Endothelial cell of umbilical vein (primary cell): ENCODE data around the gene RNF113B. TPM values are rescaled to one million over a fixed set of nuclear protein-coding genes. Genes with fewer than 3 reads are reported as not detected.

Experiments used
- BruUV-seq: library from RNA; stranded (reverse); fragments of 400-500 nt; replicated peaks from 2 replicates; lab custom pipeline; 2021; lab: Mats Ljungman, UMichigan
- CTCF ChIA-PET: fragments of 300-600, 350-600 bp; sonication (Branson Sonifier 250); formaldehyde crosslinking; loops from one replicate; lab custom pipeline; 2021; ENCODE audit warnings: antibody characterized with exemption, inconsistent platforms; lab: Charles Lee
- POLR2A ChIA-PET: fragments of 300-600, 350-600 bp; sonication (Branson Sonifier 250); formaldehyde crosslinking; loops from one replicate; lab custom pipeline; 2021; ENCODE audit warnings: antibody characterized with exemption, inconsistent platforms; lab: Charles Lee
- DNase-seq: peaks from one replicate; pipeline ENCODE4 v3.0.0-alpha.2; 2011; ENCODE audit warnings: low read depth, low spot score
- FAIRE-seq: peaks from 2 replicates; lab custom pipeline; 2011; peaks lifted over from hg19 to GRCh38; lab: Jason Lieb, UNC
- H2AFZ ChIP-seq: 2 replicates; pipeline ENCODE4 v1.6.0; 2012; ENCODE audit warnings: low read depth, low read length, control low read depth, inconsistent platforms
- H3K27ac ChIP-seq: 2 replicates; pipeline ENCODE4 v1.5.1; 2011; ENCODE audit warnings: low read depth, mild to moderate bottlenecking, control low read depth, low read length, moderate library complexity; ENCODE audit not compliant: insufficient read depth
- H3K27me3 ChIP-seq, 2 experiments: 2 replicates each; pipeline versions ENCODE4 v1.6.0 to v1.6.1; 2011; ENCODE audit warnings: low read length in 2 of 2, mixed read lengths in 1 of 2; ENCODE audit not compliant: control insufficient read depth in 2 of 2, insufficient read depth in 2 of 2
- H3K36me3 ChIP-seq, 2 experiments: 2 replicates in 1 of 2; 3 replicates in 1 of 2; pipeline ENCODE4 v1.5.1; 2011; ENCODE audit warnings: low read length in 2 of 2, mild to moderate bottlenecking in 1 of 2, moderate library complexity in 1 of 2; ENCODE audit not compliant: control insufficient read depth in 2 of 2, insufficient read depth in 2 of 2; ENCODE audit errors: extremely low read depth in 1 of 2
- H3K4me1 ChIP-seq: 3 replicates; pipeline ENCODE4 v1.5.1; 2011; ENCODE audit warnings: mild to moderate bottlenecking, low read length; ENCODE audit not compliant: control insufficient read depth, insufficient read depth; ENCODE audit errors: extremely low read depth
- H3K4me2 ChIP-seq: 2 replicates; pipeline ENCODE4 v1.6.1; 2011; ENCODE audit warnings: low read length, control low read depth, mixed read lengths; ENCODE audit not compliant: insufficient read depth
- H3K4me3 ChIP-seq, 3 experiments: fragments of 200-600 bp in 1 of 3; sonication (generic), shearing (Covaris generic) in 1 of 3; replicated peaks in 1 of 3; 2 replicates each; pipeline ENCODE4 v1.5.1; 2011 to 2016; ENCODE audit warnings: control low read depth in 3 of 3, low read length in 3 of 3, mild to moderate bottlenecking in 2 of 3, inconsistent platforms in 1 of 3, low read depth in 1 of 3, moderate library complexity in 1 of 3; ENCODE audit not compliant: insufficient read depth in 1 of 3
- H3K79me2 ChIP-seq: 2 replicates; pipeline ENCODE4 v1.6.0; 2012; ENCODE audit warnings: low read length, inconsistent platforms; ENCODE audit not compliant: control insufficient read depth, insufficient read depth
- H3K9ac ChIP-seq: replicated peaks from 2 replicates; pipeline ENCODE3; 2011; ENCODE audit warnings: low read length, control low read depth; ENCODE audit not compliant: insufficient read depth; ENCODE audit errors: extremely low read depth
- H3K9me1 ChIP-seq: replicated peaks from 3 replicates; pipeline ENCODE4 v1.6.0; 2011; ENCODE audit warnings: mild to moderate bottlenecking, low read length; ENCODE audit not compliant: control insufficient read depth, insufficient read depth; ENCODE audit errors: extremely low read depth
- H3K9me3 ChIP-seq: replicated peaks from 2 replicates; pipeline ENCODE4 v1.5.1; 2012; ENCODE audit warnings: low read length, inconsistent platforms; ENCODE audit not compliant: control insufficient read depth, insufficient read depth
- H4K20me1 ChIP-seq: replicated peaks from 2 replicates; pipeline ENCODE3; 2011; ENCODE audit warnings: mild to moderate bottlenecking, low read length; ENCODE audit not compliant: control insufficient read depth, insufficient read depth; ENCODE audit errors: extremely low read depth
- CTCF ChIP-seq, 2 donors: IDR thresholded peaks; 1 replicate in 1 of 2; 2 replicates in 1 of 2; pipeline ENCODE4 v1.5.1; 2011; ENCODE audit warnings: low read length in 2 of 2, mild to moderate bottlenecking in 2 of 2, moderate library complexity in 2 of 2, control low read depth in 1 of 2, inconsistent platforms in 1 of 2, low read depth in 1 of 2; ENCODE audit not compliant: insufficient read depth in 1 of 2; ENCODE audit errors: extremely low read depth in 1 of 2
- EZH2 ChIP-seq: IDR thresholded peaks from 2 replicates; pipeline ENCODE4 v1.6.1; 2012; ENCODE audit warnings: borderline replicate concordance, low read depth, mild to moderate bottlenecking, moderate library complexity, low read length, inconsistent platforms; ENCODE audit not compliant: severe bottlenecking
- FOS ChIP-seq: IDR thresholded peaks from 2 replicates; pipeline ENCODE4 v1.6.1; 2011; ENCODE audit warnings: mild to moderate bottlenecking, low read length, moderate library complexity, borderline replicate concordance; ENCODE audit not compliant: insufficient read depth
- GATA2 ChIP-seq: IDR thresholded peaks from 2 replicates; pipeline ENCODE4 v1.7.0; 2011; ENCODE audit warnings: low read depth, mild to moderate bottlenecking, moderate library complexity, mixed read lengths, low read length; ENCODE audit not compliant: insufficient read length, insufficient read depth
- JUN ChIP-seq: IDR thresholded peaks from 2 replicates; pipeline ENCODE4 v1.6.1; 2011; ENCODE audit warnings: borderline replicate concordance, low read depth; ENCODE audit not compliant: insufficient read length, insufficient read depth
- MAX ChIP-seq: IDR thresholded peaks from 2 replicates; pipeline ENCODE4 v1.6.1; 2011; ENCODE audit not compliant: insufficient read depth, insufficient read length
- MYC ChIP-seq: IDR thresholded peaks from one replicate; pipeline ENCODE4 v1.6.1; 2011; ENCODE audit warnings: mild to moderate bottlenecking, low read depth, low read length
- POLR2A ChIP-seq: IDR thresholded peaks from 2 replicates; pipeline ENCODE4 v1.6.1; 2012; ENCODE audit warnings: low read depth, mild to moderate bottlenecking, control low read depth, low read length
- POLR2AphosphoS5 ChIP-seq: IDR thresholded peaks from 2 replicates; pipeline ENCODE4 v1.6.1; 2012; ENCODE audit warnings: low read depth, mild to moderate bottlenecking, control low read depth, low read length, moderate library complexity; ENCODE audit not compliant: insufficient read depth
- dilution Hi-C: fragments of 300-500 bp; cut with MboI; formaldehyde crosslinking; loops from one replicate; pipeline ENCODE4 v1.15.0; 2019; ENCODE audit warnings: low sequenced_read_pairs; ENCODE audit not compliant: extremely low pct_ligation_motif_present
- intact Hi-C: fragments of 100-400 bp; cut with micrococcal nuclease; formaldehyde crosslinking; loops from one replicate; pipeline ENCODE4 v1.10.0; 2022
- polyA plus RNA-seq, 4 experiments: library from polyadenylated mRNA; depleted of rRNA in 3 of 4; stranded (reverse) in 3 of 4; unstranded in 1 of 4; fragments of >200 nt; gene quantifications; 2 replicates each; pipeline versions ENCODE4 v1.2.1 to v1.2.3, GENCODE V29; 2011 to 2012; ENCODE audit warnings: missing spikeins in 1 of 4
- total RNA-seq: library from RNA; stranded (reverse); gene quantifications from 2 replicates; pipeline ENCODE4 v1.2.3, GENCODE V29; 2021

RNF113B gene
- total and polyA plus RNA-seq, 2 donors (not counting 3 experiments of a cell fraction or from before 2014, with no cell fraction given), result not detected

GRCh38 chr13:98201984-98202383, 24.9 kb upstream of the RNF113B start:
- H3K4me1 ChIP-seq, result no peaks in the 10 kb centered on the region
- no peak overlapping the region for H2AFZ ChIP-seq
- intact Hi-C loops (no loop called here), dilution Hi-C loops (no loop called here)
- no peak overlapping the region for H3K9ac ChIP-seq
- FAIRE-seq (no peak), DNase-seq (no peak)
- no peak for TF ChIP-seq MAX
- TF ChIP-seq POLR2AphosphoS5, result no peak
- no peak for TF ChIP-seq GATA2
- TF ChIP-seq CTCF (IDR thresholded peaks at IDR 0.05; ENCODE audit: extremely low read depth in 1 of 2, insufficient read depth in 1 of 2, low read depth in 1 of 2, low read length in 2 of 2), result no peak
- no peak for TF ChIP-seq POLR2A
- no peak for TF ChIP-seq FOS
- no peak for TF ChIP-seq JUN
- TF ChIP-seq MYC, result no peak
- no peak for TF ChIP-seq EZH2
- no peaks in the 10 kb centered on the region for H3K36me3 ChIP-seq
- peaks cover 1% of the 10 kb centered on the region for H3K79me2 ChIP-seq
- no peak overlapping the region for H3K27ac ChIP-seq
- no peaks in the 10 kb centered on the region for H4K20me1 ChIP-seq
- no TSS peak for BruUV-seq
- H3K4me2 ChIP-seq, result no peak overlapping the region
- ChIA-PET CTCF (interaction anchor here (1.1 to 1.5 kb wide), 2 partner anchors 14 to 451 kb away, joined by 3 read pairs; no protein-coding TSS in a partner anchor), POLR2A (no interaction called here)
- no peaks in the 10 kb centered on the region for H3K9me1 ChIP-seq
- no peaks in the 10 kb centered on the region for H3K9me3 ChIP-seq
- H3K27me3 ChIP-seq, result no peaks in the 10 kb centered on the region
- no peak overlapping the region for H3K4me3 ChIP-seq
